OCI-LY1 (cell line): ENCODE data around the gene ZMPSTE24.

Experiments used
- H2AFZ ChIP-seq: fragments of 200-600 bp; sonication (generic), shearing (Covaris generic); 2 replicates; pipeline ENCODE4 v1.6.0; 2014; ENCODE audit warnings: antibody characterized with exemption, mild to moderate bottlenecking, low read length
- H3F3A ChIP-seq: fragments of 200-600 bp; sonication (generic), shearing (Covaris generic); 2 replicates; pipeline ENCODE4 v1.6.0; 2014; ENCODE audit warnings: mild to moderate bottlenecking, antibody characterized with exemption, low read length, moderate library complexity; ENCODE audit not compliant: insufficient read depth
- H3K27ac ChIP-seq: fragments of 200-600 bp; sonication (generic); 2 replicates; pipeline ENCODE4 v1.5.1; 2014; ENCODE audit warnings: low read length, mixed run types, mild to moderate bottlenecking, low read depth; ENCODE audit not compliant: poor library complexity, severe bottlenecking
- H3K27me3 ChIP-seq: fragments of 200-600 bp; sonication (generic); 2 replicates; pipeline ENCODE4 v1.6.0; 2014; ENCODE audit warnings: antibody characterized with exemption, mild to moderate bottlenecking, low read length, moderate library complexity; ENCODE audit not compliant: insufficient read depth
- H3K36me3 ChIP-seq: fragments of 200-600 bp; sonication (generic); 2 replicates; pipeline ENCODE4 v1.6.1; 2014; ENCODE audit warnings: mild to moderate bottlenecking, antibody characterized with exemption, low read length, moderate library complexity, mixed read lengths; ENCODE audit not compliant: insufficient read depth
- H3K4me1 ChIP-seq: fragments of 200-600 bp; sonication (generic); 2 replicates; pipeline ENCODE4 v1.5.1; 2014; ENCODE audit warnings: mild to moderate bottlenecking, low read length, moderate library complexity; ENCODE audit not compliant: insufficient read depth, severe bottlenecking
- H3K4me2 ChIP-seq: fragments of 200-600 bp; sonication (generic), shearing (Covaris generic); 2 replicates; pipeline ENCODE4 v1.6.1; 2014; ENCODE audit warnings: low read length
- H3K4me3 ChIP-seq: fragments of 200-600 bp; sonication (generic); 2 replicates; pipeline ENCODE4 v1.5.1; 2014; ENCODE audit warnings: low read length, low read depth, mild to moderate bottlenecking, mixed read lengths; ENCODE audit not compliant: poor library complexity, severe bottlenecking
- H3K79me2 ChIP-seq: fragments of 200-600 bp; shearing (Covaris generic); 2 replicates; pipeline ENCODE4 v1.6.1; 2016; ENCODE audit warnings: mixed run types, low read length, mixed read lengths; ENCODE audit not compliant: insufficient read depth
- H3K9ac ChIP-seq: fragments of 200-600 bp; sonication (generic), shearing (Covaris generic); 2 replicates; pipeline ENCODE4 v1.6.1; 2014; ENCODE audit warnings: mild to moderate bottlenecking, low read length, mixed read lengths
- H3K9me2 ChIP-seq: fragments of 200-600 bp; sonication (generic), shearing (Covaris generic); 2 replicates; pipeline ENCODE4 v1.6.1; 2014; ENCODE audit warnings: low read depth, mild to moderate bottlenecking, low read length, mixed read lengths
- H3K9me3 ChIP-seq: fragments of 200-600 bp; shearing (Covaris generic); 2 replicates; pipeline ENCODE4 v1.6.1; 2014; ENCODE audit warnings: low read length, mixed read lengths
- H4K20me1 ChIP-seq: fragments of 200-600 bp; sonication (generic), shearing (Covaris generic); 2 replicates; pipeline ENCODE4 v1.6.0; 2016; ENCODE audit warnings: mild to moderate bottlenecking, low read length; ENCODE audit not compliant: insufficient read depth
- CTCF ChIP-seq: fragments of 200-600 bp; sonication (generic), shearing (Covaris generic); IDR thresholded peaks from 2 replicates; pipeline ENCODE4 v1.5.1; 2017; ENCODE audit warnings: mild to moderate bottlenecking, antibody characterized with exemption, low read length, moderate library complexity, mixed read lengths
- EZH2 ChIP-seq: fragments of 200-600 bp; sonication (generic), shearing (Covaris generic); IDR thresholded peaks from 2 replicates; pipeline ENCODE4 v1.8.0; 2017; ENCODE audit warnings: borderline replicate concordance, mixed run types, mild to moderate bottlenecking, antibody characterized with exemption, low read length, moderate library complexity, mixed read lengths

ZMPSTE24 gene

GRCh38 chr1:40312238-40313205, 54.5 kb downstream of the ZMPSTE24 start:
- no peak overlapping the region for H2AFZ ChIP-seq
- no peaks in the 10 kb centered on the region for H3K79me2 ChIP-seq
- peaks cover 46% of the 10 kb centered on the region for H3K4me1 ChIP-seq
- TF ChIP-seq CTCF, result no peak
- no peak for TF ChIP-seq EZH2
- no peak overlapping the region for H3K9ac ChIP-seq
- H3K27ac ChIP-seq, result no peak overlapping the region
- H3K9me3 ChIP-seq, result no peaks in the 10 kb centered on the region
- H3K4me3 ChIP-seq, result no peak overlapping the region
- no peaks in the 10 kb centered on the region for H3K9me2 ChIP-seq
- no peaks in the 10 kb centered on the region for H3K36me3 ChIP-seq
- no peaks in the 10 kb centered on the region for H3K27me3 ChIP-seq
- H4K20me1 ChIP-seq, result no peaks in the 10 kb centered on the region
- H3F3A ChIP-seq, result no peaks in the 10 kb centered on the region
- H3K4me2 ChIP-seq, result no peak overlapping the region

GRCh38 chr1:40313329-40313957, 55.4 kb downstream of the ZMPSTE24 start:
- Histone ChIP-seq H3K4me2 (no peak overlapping the region), H3K27me3 (no peaks in the 10 kb centered on the region), H3K79me2 (no peaks in the 10 kb centered on the region)

More at GRCh38 chr1:40313329-40313957, 55.4 kb downstream of the ZMPSTE24 start:
- Histone ChIP-seq H3K4me1 (peaks cover 46% of the 10 kb centered on the region), H3K9me3 (no peaks in the 10 kb centered on the region), H3K9me2 (no peaks in the 10 kb centered on the region), H3K4me3 (no peak overlapping the region), H3K36me3 (no peaks in the 10 kb centered on the region), H3F3A (no peaks in the 10 kb centered on the region), H3K9ac (no peak overlapping the region), H3K27ac (no peak overlapping the region), H4K20me1 (no peaks in the 10 kb centered on the region), H2AFZ (no peak overlapping the region)
- no peak for TF ChIP-seq CTCF
- no peak for TF ChIP-seq EZH2
